ENCODE data around the gene RNU6-1. TPM values are rescaled to one million over a fixed set of nuclear protein-coding genes. Genes with fewer than 3 reads are reported as not detected.

RNU6-1 gene
- total RNA-seq, 6 experiments from 2014 or later, result not detected

- no peak for TF ChIP-seq POLR2A (IDR thresholded peaks at IDR 0.05)
- no peak for TF ChIP-seq CTCF (IDR thresholded peaks at IDR 0.05)
- Histone ChIP-seq H3K27me3 (no peaks in the 10 kb centered on the region), H3K9me3 (no peaks in the 10 kb centered on the region), H3K27ac (no peak overlapping the region), H3K4me1 (no peaks in the 10 kb centered on the region), H3K36me3 (no peaks in the 10 kb centered on the region), H3K4me3 (no peak overlapping the region)
- WGBS (ENCODE audit: insufficient coverage, low coverage, low lambda C conversion rate, missing lambda C conversion rate), result 74% methylated on average over 11 of the region's 11 CpGs
- no peak for DNase-seq
- no peak for ATAC-seq
- intact Hi-C loops (cut with DNase I), result no loop called here
Observed at GRCh38 chr15:67879440-67880129, 39.7 kb upstream of the RNU6-1 start.

GRCh38 chr15:67878712-67879206 is 38.9 kb upstream of the RNU6-1 start:
- H3K4me1 ChIP-seq, result no peaks in the 10 kb centered on the region
- no peak for ATAC-seq
- H3K27ac ChIP-seq, result no peak overlapping the region
- H3K4me3 ChIP-seq, result no peak overlapping the region
- DNase-seq, result no peak
- WGBS (ENCODE audit: insufficient coverage, low coverage, low lambda C conversion rate, missing lambda C conversion rate), result 18% methylated on average over 1 of the region's 2 CpGs
- H3K9me3 ChIP-seq, result no peaks in the 10 kb centered on the region
- H3K36me3 ChIP-seq, result no peaks in the 10 kb centered on the region
- intact Hi-C loops (cut with DNase I), result no loop called here
- H3K27me3 ChIP-seq, result no peaks in the 10 kb centered on the region
- TF ChIP-seq CTCF (IDR thresholded peaks at IDR 0.05) (no peak), POLR2A (IDR thresholded peaks at IDR 0.05) (no peak)

GRCh38 chr15:67873777-67874176 is 33.9 kb upstream of the RNU6-1 start:
- ATAC-seq (no peak), DNase-seq (no peak)
- 77% methylated on average over 3 of the region's 3 CpGs for WGBS (ENCODE audit: insufficient coverage, low coverage, low lambda C conversion rate, missing lambda C conversion rate)
- TF ChIP-seq POLR2A (IDR thresholded peaks at IDR 0.05), result no peak
- TF ChIP-seq CTCF (IDR thresholded peaks at IDR 0.05), result no peak
- H3K9me3 ChIP-seq, result peaks cover 0 to 4% (median 0%) of the 10 kb centered on the region in 4 donors
- H3K4me1 ChIP-seq, result no peaks in the 10 kb centered on the region
- no peak overlapping the region for H3K4me3 ChIP-seq
- intact Hi-C loops (cut with DNase I), result no loop called here
- H3K27ac ChIP-seq, result no peak overlapping the region
- no peaks in the 10 kb centered on the region for H3K36me3 ChIP-seq
- no peaks in the 10 kb centered on the region for H3K27me3 ChIP-seq

GRCh38 chr15:67870868-67871408 is 31.1 kb upstream of the RNU6-1 start:
- H3K36me3 ChIP-seq, result no peaks in the 10 kb centered on the region
- ATAC-seq (no peak), DNase-seq (no peak)
- H3K27me3 ChIP-seq, result no peaks in the 10 kb centered on the region
- H3K4me3 ChIP-seq, result no peak overlapping the region
- no peaks in the 10 kb centered on the region for H3K4me1 ChIP-seq
- no peak for TF ChIP-seq CTCF (IDR thresholded peaks at IDR 0.05)
- TF ChIP-seq POLR2A (IDR thresholded peaks at IDR 0.05), result no peak
- no peak overlapping the region for H3K27ac ChIP-seq
- H3K9me3 ChIP-seq, result peaks cover 0 to 4% (median 0%) of the 10 kb centered on the region in 4 donors
- intact Hi-C loops (cut with DNase I), result no loop called here

Data from right lobe of liver (tissue), 6 donors.